H1 (cell line): ENCODE results near the gene TMUB1. TPM values are rescaled to one million over a fixed set of nuclear protein-coding genes. Genes with fewer than 3 reads are reported as not detected.

Experiments
- CTCF ChIA-PET: fragments of 300-600 bp; sonication (Branson Sonifier 250); formaldehyde crosslinking; loops from one replicate; lab custom pipeline; 2021; ENCODE audit not compliant: partially characterized antibody; lab: Charles Lee
- POLR2A ChIA-PET: fragments of 300-600 bp; sonication (Branson Sonifier 250); formaldehyde crosslinking; loops from one replicate; lab custom pipeline; 2021; ENCODE audit warnings: inconsistent platforms; ENCODE audit not compliant: partially characterized antibody; lab: Charles Lee
- DNase-seq, 2 experiments: peaks; one replicate each; pipeline versions ENCODE4 v3.0.0 to v3.0.0-alpha.2; 2010 to 2022; ENCODE audit warnings: low spot score in 2 of 2, low read depth in 1 of 2, mixed read lengths in 1 of 2
- FAIRE-seq: peaks from 2 replicates; lab custom pipeline; 2011; peaks lifted over from hg19 to GRCh38; lab: Jason Lieb, UNC
- H2AFZ ChIP-seq: 2 replicates; pipeline ENCODE4 v1.8.1; 2012; ENCODE audit warnings: low read length, inconsistent platforms
- H2AK5ac ChIP-seq: 2 replicates; pipeline ENCODE4 v1.6.1; 2013; ENCODE audit warnings: low read depth, low read length
- H2BK120ac ChIP-seq: replicated peaks from 2 replicates; pipeline ENCODE3; 2013; ENCODE audit warnings: low read depth, low read length, inconsistent platforms
- H2BK12ac ChIP-seq: 2 replicates; pipeline ENCODE4 v1.6.1; 2013; ENCODE audit warnings: low read depth, low read length
- H2BK15ac ChIP-seq: 2 replicates; pipeline ENCODE4 v1.6.1; 2013; ENCODE audit warnings: low read length
- H2BK20ac ChIP-seq: 2 replicates; pipeline ENCODE4 v1.6.1; 2013; ENCODE audit warnings: low read length
- H2BK5ac ChIP-seq: 2 replicates; pipeline ENCODE4 v1.6.1; 2013; ENCODE audit warnings: low read depth, low read length
- H3K14ac ChIP-seq: 2 replicates; pipeline ENCODE4 v1.6.1; 2013; ENCODE audit warnings: inconsistent platforms; ENCODE audit not compliant: insufficient read length
- H3K18ac ChIP-seq: 2 replicates; pipeline ENCODE4 v1.6.1; 2013; ENCODE audit warnings: low read length; ENCODE audit errors: extremely low read depth
- H3K23ac ChIP-seq: 2 replicates; pipeline ENCODE4 v1.6.1; 2013; ENCODE audit warnings: inconsistent platforms; ENCODE audit not compliant: insufficient read length
- H3K23me2 ChIP-seq: 2 replicates; pipeline ENCODE4 v1.6.1; 2013; ENCODE audit warnings: low read depth, low read length
- H3K27ac ChIP-seq: 2 replicates; pipeline ENCODE4 v1.6.1; 2011; ENCODE audit warnings: low read depth, low read length, inconsistent platforms
- H3K27me3 ChIP-seq, 4 experiments: replicated peaks in 1 of 4; 1 replicate in 1 of 4; 2 replicates in 3 of 4; pipeline versions ENCODE4 v1.6.1 to v1.8.1; 2011 to 2013; ENCODE audit warnings: low read length in 3 of 4, mild to moderate bottlenecking in 3 of 4, inconsistent platforms in 2 of 4, mixed read lengths in 2 of 4, moderate library complexity in 1 of 4; ENCODE audit not compliant: control insufficient read depth in 3 of 4, insufficient read depth in 3 of 4; ENCODE audit errors: extremely low read depth in 1 of 4
- H3K36me3 ChIP-seq, 4 experiments: 2 replicates each; pipeline versions ENCODE4 v1.6.1 to v1.8.1; 2011 to 2013; ENCODE audit warnings: mild to moderate bottlenecking in 4 of 4, low read length in 3 of 4, moderate library complexity in 2 of 4, control low read depth in 1 of 4, inconsistent platforms in 1 of 4; ENCODE audit not compliant: insufficient read depth in 4 of 4, control insufficient read depth in 2 of 4
- H3K4ac ChIP-seq: replicated peaks from 2 replicates; pipeline ENCODE3; 2013; ENCODE audit warnings: low read length, low read depth, mixed read lengths, inconsistent platforms; ENCODE audit not compliant: insufficient read length
- H3K4me1 ChIP-seq, 4 experiments: replicated peaks in 1 of 4; 1 replicate in 1 of 4; 2 replicates in 3 of 4; pipeline versions ENCODE4 v1.6.1 to v1.8.1; 2011 to 2013; ENCODE audit warnings: low read length in 3 of 4, inconsistent platforms in 2 of 4, mixed read lengths in 1 of 4; ENCODE audit not compliant: insufficient read depth in 4 of 4, control insufficient read depth in 3 of 4
- H3K4me2 ChIP-seq, 2 experiments: 2 replicates each; pipeline versions ENCODE4 v1.6.1 to v1.8.1; 2011 to 2013; ENCODE audit warnings: low read depth in 2 of 2, low read length in 2 of 2, control low read depth in 1 of 2, inconsistent platforms in 1 of 2, mild to moderate bottlenecking in 1 of 2; ENCODE audit not compliant: insufficient read depth in 1 of 2
- H3K4me3 ChIP-seq, 4 experiments: fragments of 200-600, 300-600 bp in 1 of 4; sonication (generic), shearing (Covaris generic), sonication (Bioruptor Twin) in 1 of 4; 2 replicates each; pipeline versions ENCODE4 v1.5.1 to v1.8.1; 2011 to 2016; ENCODE audit warnings: low read length in 4 of 4, low read depth in 3 of 4, control low read depth in 2 of 4, inconsistent platforms in 2 of 4, mild to moderate bottlenecking in 2 of 4, mixed read lengths in 1 of 4, moderate library complexity in 1 of 4; ENCODE audit not compliant: insufficient read depth in 2 of 4; ENCODE audit errors: extremely low read depth in 1 of 4
- H3K56ac ChIP-seq: replicated peaks from 2 replicates; pipeline ENCODE3; 2013; ENCODE audit warnings: low read depth, mild to moderate bottlenecking, mixed read lengths, low read length, inconsistent platforms; ENCODE audit not compliant: insufficient read length
- H3K79me1 ChIP-seq: 2 replicates; pipeline ENCODE4 v1.6.1; 2013; ENCODE audit warnings: low read depth, low read length, control low read depth
- H3K79me2 ChIP-seq, 2 experiments: 2 replicates each; pipeline versions ENCODE4 v1.6.1 to v1.8.1; 2012 to 2013; ENCODE audit warnings: low read length in 2 of 2, mild to moderate bottlenecking in 2 of 2, inconsistent platforms in 1 of 2; ENCODE audit not compliant: insufficient read depth in 2 of 2, control insufficient read depth in 1 of 2
- H3K9ac ChIP-seq, 4 experiments: replicated peaks in 1 of 4; 1 replicate in 1 of 4; 2 replicates in 3 of 4; pipeline versions ENCODE4 v1.6.1 to v1.8.1; 2011 to 2013; ENCODE audit warnings: low read depth in 3 of 4, low read length in 3 of 4, control low read depth in 2 of 4, mild to moderate bottlenecking in 2 of 4, moderate library complexity in 2 of 4, inconsistent platforms in 1 of 4; ENCODE audit errors: extremely low read depth in 1 of 4
- H3K9me3 ChIP-seq, 2 experiments: 2 replicates each; pipeline versions ENCODE4 v1.6.1 to v1.8.1; 2012 to 2013; ENCODE audit warnings: mild to moderate bottlenecking in 2 of 2, moderate library complexity in 2 of 2, control low read depth in 1 of 2, inconsistent platforms in 1 of 2, low read depth in 1 of 2, low read length in 1 of 2, mixed read lengths in 1 of 2; ENCODE audit not compliant: insufficient read depth in 2 of 2
- H4K20me1 ChIP-seq, 2 experiments: replicated peaks in 1 of 2; 2 replicates each; pipeline versions ENCODE3 to v1.8.1; 2011 to 2013; ENCODE audit warnings: inconsistent platforms in 2 of 2, low read length in 2 of 2, mild to moderate bottlenecking in 1 of 2; ENCODE audit not compliant: insufficient read depth in 2 of 2, control insufficient read depth in 1 of 2
- H4K5ac ChIP-seq: 2 replicates; pipeline ENCODE4 v1.6.1; 2013; ENCODE audit warnings: low read length, low read depth, mixed read lengths, inconsistent platforms; ENCODE audit not compliant: insufficient read length
- H4K8ac ChIP-seq: 2 replicates; pipeline ENCODE4 v1.8.0; 2013; ENCODE audit warnings: mild to moderate bottlenecking, moderate library complexity, low read length, inconsistent platforms; ENCODE audit not compliant: insufficient read depth; ENCODE audit errors: extremely low read depth
- H4K91ac ChIP-seq: replicated peaks from 2 replicates; pipeline ENCODE3; 2013; ENCODE audit warnings: low read length, mixed read lengths, inconsistent platforms; ENCODE audit not compliant: insufficient read length
- ASH2L ChIP-seq: fragments of 200-600, 300-600 bp; sonication (generic); IDR thresholded peaks from one replicate; pipeline ENCODE4 v1.7.1; 2017; ENCODE audit warnings: low read length
- CEBPB ChIP-seq: IDR thresholded peaks from 2 replicates; pipeline ENCODE4 v1.6.1; 2012; ENCODE audit warnings: low read depth, low read length
- CHD1 ChIP-seq: IDR thresholded peaks from 2 replicates; pipeline ENCODE4 v1.6.1; 2012; ENCODE audit warnings: low read depth, low read length, improper control_type of control experiment
- GABPA ChIP-seq: IDR thresholded peaks from 2 replicates; pipeline ENCODE4 v1.6.1; 2011; ENCODE audit warnings: mild to moderate bottlenecking, low read length, moderate library complexity, borderline replicate concordance; ENCODE audit not compliant: insufficient read depth
- JUN ChIP-seq: IDR thresholded peaks from 2 replicates; pipeline ENCODE4 v1.6.1; 2011; ENCODE audit warnings: low read depth, mild to moderate bottlenecking, improper control_type of control experiment, low read length
- WGBS, 2 experiments: shearing (Covaris generic) in 1 of 2; methylation state at CpG; one replicate each; pipeline versions ENCODE4 v1.1.6 to v1.1.7; 2013 to 2015; ENCODE audit warnings: low lambda C conversion rate in 2 of 2, mixed read lengths in 2 of 2, inconsistent platforms in 1 of 2, low coverage in 1 of 2, missing lambda C conversion rate in 1 of 2; ENCODE audit not compliant: insufficient replicate concordance in 2 of 2, insufficient coverage in 1 of 2, insufficient read length in 1 of 2; ENCODE audit errors: extremely low coverage in 1 of 2, missing lambda C conversion rate in 1 of 2; 5-methylcytosine and 5-hydroxymethylcytosine counted together
- polyA plus RNA-seq, 7 experiments: library from polyadenylated mRNA; depleted of rRNA in 3 of 7; stranded (reverse) in 5 of 7; unstranded in 2 of 7; fragments of >200 nt in 5 of 7; fragments of 200-250 nt in 2 of 7; gene quantifications; 1 replicate in 5 of 7; 2 replicates in 1 of 7; 4 replicates in 1 of 7; pipeline versions ENCODE4 v1.2.1 to v1.2.3, GENCODE V29; 2011 to 2013; ENCODE audit warnings: missing spikeins in 2 of 7, mixed read lengths in 2 of 7
- total RNA-seq: library from RNA; stranded (reverse); fragmentation: NEBNext Ultra II Directional; extraction: Animal tissue kit (Norgen Biotek cat#: 25700); gene quantifications from 2 replicates; pipeline ENCODE4 v1.2.1, GENCODE V29; 2021

Gene TMUB1
- total and polyA plus RNA-seq, 2 of the 8 experiments (the other 6 are each of a cell fraction or from before 2014, with no cell fraction given): 41.4 to 56.2 TPM

DNA sequence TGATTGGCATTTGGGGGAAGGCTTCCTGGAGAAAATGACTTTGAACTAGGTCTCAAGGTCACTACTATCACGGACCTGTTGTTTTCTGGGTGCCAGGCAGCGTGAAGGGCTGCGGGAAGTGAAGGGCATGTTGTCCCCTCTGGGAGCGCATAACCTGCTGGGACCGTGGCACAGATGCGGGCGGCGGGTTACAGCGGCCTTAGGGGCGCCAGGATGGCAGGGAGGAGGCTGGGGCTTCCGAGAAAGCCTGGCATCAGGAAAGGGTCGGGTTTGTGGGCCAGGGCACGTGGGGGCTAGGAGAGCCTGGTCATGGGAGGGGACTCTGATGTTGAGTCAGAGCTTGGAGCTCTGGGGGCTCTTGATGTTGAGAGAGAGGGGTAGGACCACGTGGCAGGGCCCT is 17.8 kb downstream of the TMUB1 start:
- no peak for DNase-seq
- 0 out of 2 replicates have a peak overlapping the region, but pooled peaks have one; percentile 12 for H4K8ac ChIP-seq
- 0 out of 2 replicates have a peak overlapping the region, but pooled peaks have one; percentile 29 for H2BK15ac ChIP-seq
- no peak overlapping the region for H2BK120ac ChIP-seq
- no peaks in the 10 kb centered on the region for H3K27me3 ChIP-seq
- H3K79me1 ChIP-seq: peaks cover 3% of the 10 kb centered on the region; the same call in 1 of the 2 replicates
- H3K14ac ChIP-seq: no peak overlapping the region
- peaks cover 6 to 26% (median 22%) of the 10 kb centered on the region in 4 experiments for H3K4me1 ChIP-seq
- ChIA-PET CTCF (interaction anchor here (0.8 to 9.0 kb wide), 6 partner anchors 12 to 167 kb away, joined by 3 to 81 read pairs (median 4); partner anchors contain the start of gene CHPF2), POLR2A (interaction anchor here (0.6 to 7.9 kb wide), 4 partner anchors 12 to 376 kb away, joined by 3 to 77 read pairs (median 4); partner anchors contain the start of genes FASTK and TMUB1)
- H2AK5ac ChIP-seq: no peak overlapping the region
- no peak overlapping the region for H3K18ac ChIP-seq
- no peak overlapping the region for H3K4me3 ChIP-seq
- peaks cover 0 to 8% of the 10 kb centered on the region in 2 experiments; a peak in 1 of 4 replicates for H3K79me2 ChIP-seq
- FAIRE-seq: no peak
- no peak overlapping the region for H3K4ac ChIP-seq
- H4K91ac ChIP-seq: no peak overlapping the region
- no peak overlapping the region for H2BK20ac ChIP-seq
- no peak overlapping the region for H3K56ac ChIP-seq
- H2BK5ac ChIP-seq: no peak overlapping the region
- H3K27ac ChIP-seq: no peak overlapping the region
- no peak overlapping the region for H4K5ac ChIP-seq
- no peak for TF ChIP-seq GABPA
- no peak for TF ChIP-seq JUN
- TF ChIP-seq CHD1: no peak
- TF ChIP-seq ASH2L: no peak
- no peak for TF ChIP-seq CEBPB
- no peaks in the 10 kb centered on the region for H3K9me3 ChIP-seq
- no peak overlapping the region for H2AFZ ChIP-seq
- no peak overlapping the region for H3K4me2 ChIP-seq
- H4K20me1 ChIP-seq: peaks cover 5 to 10% of the 10 kb centered on the region in 2 experiments
- 88% methylated on average over 14 of the region's 14 CpGs; no CpG with 5 or more reads in 1 of the 2 experiments for WGBS, 2 experiments
- no peak overlapping the region for H2BK12ac ChIP-seq
- no peak overlapping the region for H3K9ac ChIP-seq
- H3K23ac ChIP-seq: no peak overlapping the region
- peaks cover 13 to 47% (median 28%) of the 10 kb centered on the region in 4 experiments for H3K36me3 ChIP-seq
- H3K23me2 ChIP-seq: peaks cover 14% of the 10 kb centered on the region; the same call in 1 of the 2 replicates
